DOHH2 (cell line): ENCODE data around the gene KIF1A.
"Not testable (repeated sequence)": the region's sequence is repeated elsewhere in the genome, so short reads cannot be mapped to it uniquely, and the experiment has no call there.

Experiments
- H3F3A ChIP-seq: fragments of 200-600 bp; sonication (generic), shearing (Covaris generic); 2 replicates; pipeline ENCODE4 v1.6.0; 2016; ENCODE audit warnings: antibody characterized with exemption, mild to moderate bottlenecking; ENCODE audit not compliant: control insufficient read depth, insufficient read depth
- H3K27ac ChIP-seq: fragments of 200-600 bp; sonication (generic); 2 replicates; pipeline ENCODE4 v1.5.1; 2014; ENCODE audit warnings: low read depth, mild to moderate bottlenecking, low read length, moderate library complexity
- H3K27me3 ChIP-seq: fragments of 200-600 bp; sonication (generic); 2 replicates; pipeline ENCODE4 v1.6.1; 2014; ENCODE audit warnings: mild to moderate bottlenecking, low read length, mixed read lengths; ENCODE audit not compliant: control insufficient read depth
- H3K36me3 ChIP-seq: fragments of 200-600 bp; sonication (generic); 2 replicates; pipeline ENCODE4 v1.6.1; 2014; ENCODE audit warnings: mild to moderate bottlenecking, low read length, moderate library complexity, mixed read lengths; ENCODE audit not compliant: control insufficient read depth
- H3K4me1 ChIP-seq: fragments of 200-600 bp; sonication (generic); 2 replicates; pipeline ENCODE4 v1.6.1; 2014; ENCODE audit warnings: mild to moderate bottlenecking, low read length, mixed read lengths; ENCODE audit not compliant: control insufficient read depth
- H3K4me2 ChIP-seq: fragments of 200-600 bp; sonication (generic); 2 replicates; pipeline ENCODE4 v1.6.0; 2014; ENCODE audit warnings: mild to moderate bottlenecking, low read length, moderate library complexity
- H3K4me3 ChIP-seq: fragments of 200-600 bp; sonication (generic); 2 replicates; pipeline ENCODE4 v1.5.1; 2014; ENCODE audit warnings: mild to moderate bottlenecking, low read length, mixed read lengths
- H3K79me2 ChIP-seq: fragments of 200-600 bp; sonication (generic); 2 replicates; pipeline ENCODE4 v1.6.1; 2014; ENCODE audit warnings: mild to moderate bottlenecking, low read length, mixed read lengths; ENCODE audit not compliant: control insufficient read depth
- H3K9me2 ChIP-seq: fragments of 200-600 bp; sonication (generic); replicated peaks from 2 replicates; pipeline ENCODE4 v1.6.1; 2014; ENCODE audit warnings: mild to moderate bottlenecking, low read length, mixed read lengths; ENCODE audit not compliant: control insufficient read depth
- H3K9me3 ChIP-seq: fragments of 200-600 bp; sonication (generic); 2 replicates; pipeline ENCODE4 v1.6.1; 2014; ENCODE audit warnings: antibody characterized with exemption, low read length, mixed read lengths; ENCODE audit not compliant: control insufficient read depth, insufficient read depth
- H4K20me1 ChIP-seq: fragments of 200-600 bp; sonication (generic); 2 replicates; pipeline ENCODE4 v1.6.0; 2014; ENCODE audit warnings: low read depth, mild to moderate bottlenecking, antibody characterized with exemption, low read length, moderate library complexity; ENCODE audit not compliant: control insufficient read depth, insufficient read depth

The KIF1A gene

GRCh38 chr2:240682431-240683224 is 137.4 kb downstream of the KIF1A start, which contains the start of gene AQP12B:
TSS of gene AQP12B (minus strand) at chr2:240682885. CDS start at chr2:240682837, 48 bp downstream.
- H3K36me3 ChIP-seq, H3K4me3 ChIP-seq, H3F3A ChIP-seq, H3K4me1 ChIP-seq, H3K4me2 ChIP-seq, H3K27ac ChIP-seq, H3K9me2 ChIP-seq, H4K20me1 ChIP-seq, H3K9me3 ChIP-seq, H3K79me2 ChIP-seq: not testable (repeated sequence)
- H3K27me3 ChIP-seq, result peaks cover 11% of the 10 kb centered on the region

DNA sequence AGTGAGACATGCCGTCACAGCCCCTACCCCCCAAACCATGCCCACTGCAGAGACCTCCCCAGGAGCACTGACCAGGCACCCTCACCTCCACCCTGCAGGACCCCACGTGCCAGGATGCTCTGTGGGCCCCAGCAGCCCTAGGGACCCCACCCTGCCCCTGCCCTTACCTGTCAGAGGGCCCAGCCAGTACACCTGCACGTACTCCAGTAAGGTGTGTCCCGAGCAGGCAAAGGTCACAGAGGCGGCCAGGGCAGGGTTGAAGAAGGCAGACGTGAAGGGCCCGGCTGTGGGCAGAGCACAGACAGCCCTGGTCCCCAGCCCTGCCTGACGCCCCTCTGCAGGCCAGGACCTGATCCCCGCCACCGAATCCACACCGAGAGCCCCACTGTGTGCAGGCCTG is 139.8 kb downstream of the KIF1A start:
- not testable (repeated sequence) for H3K9me2 ChIP-seq, H3K36me3 ChIP-seq, H4K20me1 ChIP-seq, H3K4me2 ChIP-seq, H3F3A ChIP-seq, H3K4me3 ChIP-seq, H3K79me2 ChIP-seq, H3K4me1 ChIP-seq, H3K9me3 ChIP-seq, H3K27me3 ChIP-seq, H3K27ac ChIP-seq

DNA sequence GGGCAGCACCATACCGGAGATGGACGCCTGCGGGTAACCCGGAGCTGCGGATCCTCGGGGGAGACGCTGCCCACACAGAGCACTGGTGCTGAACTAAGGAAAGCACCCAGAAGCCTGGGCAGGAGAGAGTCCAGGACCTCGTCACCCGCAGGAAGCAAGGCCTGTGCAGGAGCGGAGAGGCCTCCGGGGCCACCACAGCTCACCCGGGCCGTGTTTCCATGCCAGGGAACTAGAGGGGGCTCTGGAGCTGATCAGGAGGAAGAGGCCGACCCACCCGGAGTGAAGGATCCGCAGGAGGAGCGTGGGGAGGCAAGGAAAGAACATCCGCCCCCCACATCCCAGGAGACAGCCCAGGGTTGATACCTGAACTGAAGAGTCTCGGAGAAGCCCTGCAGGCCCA is 141.1 kb downstream of the KIF1A start:
- H3K9me3 ChIP-seq, H3K4me2 ChIP-seq, H3K27ac ChIP-seq, H4K20me1 ChIP-seq, H3F3A ChIP-seq, H3K9me2 ChIP-seq, H3K4me1 ChIP-seq, H3K79me2 ChIP-seq, H3K36me3 ChIP-seq, H3K27me3 ChIP-seq, H3K4me3 ChIP-seq: not testable (repeated sequence)

GRCh38 chr2:240678043-240678442 is 142.0 kb downstream of the KIF1A start:
- not testable (repeated sequence) for H3K9me3 ChIP-seq, H3F3A ChIP-seq, H3K4me1 ChIP-seq, H4K20me1 ChIP-seq, H3K9me2 ChIP-seq, H3K27ac ChIP-seq, H3K4me2 ChIP-seq, H3K27me3 ChIP-seq, H3K79me2 ChIP-seq, H3K4me3 ChIP-seq, H3K36me3 ChIP-seq

DNA sequence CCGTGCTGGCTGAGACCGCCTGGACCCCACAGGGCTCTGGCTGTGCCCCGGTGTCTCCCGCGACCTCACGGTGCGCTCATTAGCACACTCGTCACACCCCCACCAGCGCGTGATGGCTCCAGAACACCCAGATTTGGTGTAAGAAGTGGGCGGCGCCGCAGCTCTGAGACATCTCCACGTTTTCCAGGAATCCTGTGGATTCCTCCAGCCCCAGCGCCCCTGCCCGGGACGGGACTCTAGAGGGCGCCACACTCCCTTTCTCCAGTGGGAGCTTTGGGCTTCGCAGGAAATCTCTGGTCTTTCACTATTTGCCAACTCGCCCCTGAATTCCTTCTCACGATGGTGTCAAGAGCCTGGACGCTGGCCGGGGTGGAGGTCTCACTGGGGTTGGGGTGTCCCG is 144.7 kb downstream of the KIF1A start:
- H3K27me3 ChIP-seq, H3K27ac ChIP-seq, H3K4me1 ChIP-seq, H3K4me2 ChIP-seq, H3K9me2 ChIP-seq, H3F3A ChIP-seq, H3K79me2 ChIP-seq, H3K9me3 ChIP-seq, H3K4me3 ChIP-seq, H4K20me1 ChIP-seq, H3K36me3 ChIP-seq: not testable (repeated sequence)

DNA sequence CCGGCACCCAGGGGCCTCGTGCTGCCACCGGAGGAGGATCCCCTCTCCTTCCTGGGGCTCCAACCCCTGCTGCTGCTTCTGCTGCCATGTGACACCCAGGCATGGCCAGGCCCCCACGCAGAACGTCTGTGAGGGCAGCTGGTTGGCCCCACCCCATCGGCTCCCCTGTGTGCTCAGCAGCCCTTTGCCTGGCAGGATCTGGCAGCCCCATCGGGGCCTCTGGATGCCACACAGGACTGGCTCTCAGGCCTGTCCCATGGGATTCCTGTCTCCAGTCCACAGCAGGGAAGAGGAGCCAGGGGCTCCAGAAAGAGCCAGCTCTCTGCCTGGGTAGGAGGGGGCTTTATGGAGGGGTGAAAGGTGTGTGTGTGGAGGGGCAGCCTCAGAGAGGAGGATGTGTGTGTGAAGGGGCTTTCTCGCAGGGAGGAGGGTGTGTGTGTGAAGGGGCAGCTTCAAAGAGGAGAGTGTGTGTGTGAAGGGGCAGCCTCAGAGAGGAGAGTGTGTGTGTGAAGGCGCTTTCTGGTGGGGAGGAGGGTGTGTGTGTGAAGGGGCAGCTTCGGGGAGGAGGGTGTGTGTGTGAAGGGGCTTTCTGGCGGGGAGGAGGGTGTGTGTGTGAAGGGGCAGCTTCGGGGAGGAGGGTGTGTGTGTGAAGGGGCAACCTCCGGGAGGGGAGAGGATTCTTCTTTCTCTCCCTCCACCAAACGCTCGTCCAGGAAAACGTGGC is 145.4 kb downstream of the KIF1A start:
- H3K9me3 ChIP-seq, H3K4me1 ChIP-seq, H3K9me2 ChIP-seq, H3K4me3 ChIP-seq, H3K79me2 ChIP-seq, H3K36me3 ChIP-seq, H3K4me2 ChIP-seq, H4K20me1 ChIP-seq, H3K27me3 ChIP-seq, H3F3A ChIP-seq, H3K27ac ChIP-seq: not testable (repeated sequence)
